Fibroblast of the aortic adventitia (primary cell): Measurements from ENCODE around the gene ENDOU. TPM values are rescaled to one million over a fixed set of nuclear protein-coding genes. Genes with fewer than 3 reads are reported as not detected.

Experiments used
- DNase-seq: peaks from one replicate; pipeline ENCODE4 v3.0.0-alpha.2; 2010; ENCODE audit warnings: low read depth
- H3K4me3 ChIP-seq: 2 replicates; pipeline ENCODE4 v1.5.1; 2011; ENCODE audit warnings: low read depth, mild to moderate bottlenecking, control low read depth, low read length, moderate library complexity
- CTCF ChIP-seq: IDR thresholded peaks from 2 replicates; pipeline ENCODE4 v1.5.1; 2011; ENCODE audit warnings: mild to moderate bottlenecking, low read length, control low read depth, inconsistent platforms; ENCODE audit not compliant: insufficient read depth
- total RNA-seq: library from RNA; depleted of rRNA; stranded (reverse); fragments of >200 nt; gene quantifications from 2 replicates; pipeline ENCODE4 v1.2.3, GENCODE V29; 2012; ENCODE audit warnings: low replicate concordance

The ENDOU gene
- total RNA-seq, 1 donor, result 0.36 TPM

- DNase-seq, result no peak
- TF ChIP-seq CTCF, result no peak
- H3K4me3 ChIP-seq, result no peak overlapping the region
These were observed 12.8 kb upstream of the ENDOU start for GRCh38 chr12:47737936-47738594.

- peak overlapping the region; percentile 3 for H3K4me3 ChIP-seq
- no peak for TF ChIP-seq CTCF
- peak; percentile 89 for DNase-seq
These were observed 11.8 kb upstream of the ENDOU start for GRCh38 chr12:47736877-47737676.

GRCh38 chr12:47736216-47736615, 10.9 kb upstream of the ENDOU start:
- DNase-seq, result no peak
- H3K4me3 ChIP-seq, result no peak overlapping the region
- TF ChIP-seq CTCF, result no peak

DNA sequence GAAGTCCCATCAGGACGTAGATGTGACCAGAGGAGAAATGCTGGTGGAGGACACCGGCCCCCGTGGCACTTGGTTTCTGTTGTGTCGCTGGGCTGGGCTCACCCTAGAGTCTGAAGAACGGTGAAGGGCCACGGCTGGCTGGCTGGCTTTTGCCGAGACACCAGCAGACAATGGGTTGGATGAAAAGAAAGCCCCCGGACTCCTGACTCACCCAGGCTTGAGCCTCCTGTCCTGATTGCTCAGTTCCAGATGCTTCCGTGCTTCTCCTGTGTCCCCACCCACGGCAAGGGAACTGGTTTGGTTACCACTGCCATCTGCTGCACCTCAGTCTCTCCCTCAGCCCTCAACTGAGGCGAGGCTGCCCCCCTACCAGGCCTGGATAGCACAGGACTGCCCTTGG, 10.4 kb upstream of the ENDOU start:
- DNase-seq, result no peak
- no peak overlapping the region for H3K4me3 ChIP-seq
- no peak for TF ChIP-seq CTCF

- no peak overlapping the region for H3K4me3 ChIP-seq
- TF ChIP-seq CTCF, result no peak
- DNase-seq, result no peak
These were observed 9.6 kb upstream of the ENDOU start for GRCh38 chr12:47734725-47735480.

DNA sequence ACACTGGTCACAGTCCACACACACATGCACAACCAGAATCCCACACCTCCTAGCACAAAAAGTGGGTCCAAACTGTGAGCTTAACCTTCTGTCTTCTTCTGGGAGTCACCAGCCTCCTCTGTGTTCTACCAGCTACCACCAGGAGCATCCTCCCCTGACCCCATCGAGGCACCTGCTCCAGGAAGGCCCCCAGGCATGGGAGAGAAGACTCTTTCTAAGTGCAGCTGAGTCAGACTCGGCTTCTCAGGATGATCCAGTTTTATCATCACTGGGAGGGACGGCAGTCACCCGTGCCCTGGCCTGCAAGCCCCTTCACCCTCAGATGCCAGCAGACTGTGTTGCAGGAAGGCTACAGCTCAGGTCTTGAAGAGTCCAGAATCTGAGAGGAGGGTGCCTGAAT, 7.9 kb upstream of the ENDOU start:
- DNase-seq, result no peak
- TF ChIP-seq CTCF, result no peak
- H3K4me3 ChIP-seq, result no peak overlapping the region
